SKM-1 treated with dmso at 0.1 percent for 144 hours (cell line): ENCODE data around the gene RNF212B.
A peak's percentile ranks its signal among the peaks of the same experiment; 100 is the strongest.

Experiments
- DNase-seq: peaks from one replicate; lab custom pipeline; 2025; ENCODE audit not compliant: unreplicated experiment; lab: John Stamatoyannopoulos, UW

Gene RNF212B

DNA sequence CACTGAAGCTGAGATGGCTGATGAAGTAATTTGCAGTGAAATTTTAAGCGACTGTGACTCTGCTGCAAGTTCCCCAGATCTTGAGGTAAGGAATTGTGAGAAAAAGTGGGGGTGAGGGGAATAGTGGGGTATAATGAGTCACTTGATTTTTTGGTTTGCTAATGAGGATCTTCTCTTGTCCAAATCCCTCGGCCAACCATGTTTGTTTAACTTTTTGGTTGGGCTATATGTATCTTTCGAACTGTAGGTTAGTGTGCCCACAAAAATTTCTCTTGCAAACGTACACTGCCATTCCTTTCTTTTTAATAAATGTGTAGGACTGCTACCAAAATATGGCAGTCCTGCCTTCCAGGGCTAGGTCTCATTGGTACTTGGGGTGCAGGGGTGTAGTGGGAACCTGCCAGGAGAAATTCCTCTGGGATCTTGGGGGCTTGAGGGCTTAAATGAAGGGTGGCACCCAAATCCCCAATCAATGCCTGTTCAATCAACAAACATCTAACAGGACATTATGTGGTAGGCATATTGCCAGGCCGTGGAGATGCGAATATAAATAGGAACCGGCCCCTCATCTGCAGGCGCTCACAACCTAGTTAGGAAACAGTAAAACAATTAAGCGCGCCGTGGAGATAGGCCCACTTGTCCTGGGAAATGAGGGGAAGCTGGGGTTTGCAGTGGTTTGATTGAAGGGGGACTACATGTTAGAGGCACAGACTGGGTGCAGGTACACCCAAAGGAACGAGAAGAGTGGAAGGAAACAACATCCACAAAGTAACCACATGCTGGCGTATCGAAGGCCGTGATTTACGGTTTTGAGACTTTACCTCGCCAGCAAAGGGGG, 82.2 kb downstream of the RNF212B start:
- DNase-seq, result no peak

DNA sequence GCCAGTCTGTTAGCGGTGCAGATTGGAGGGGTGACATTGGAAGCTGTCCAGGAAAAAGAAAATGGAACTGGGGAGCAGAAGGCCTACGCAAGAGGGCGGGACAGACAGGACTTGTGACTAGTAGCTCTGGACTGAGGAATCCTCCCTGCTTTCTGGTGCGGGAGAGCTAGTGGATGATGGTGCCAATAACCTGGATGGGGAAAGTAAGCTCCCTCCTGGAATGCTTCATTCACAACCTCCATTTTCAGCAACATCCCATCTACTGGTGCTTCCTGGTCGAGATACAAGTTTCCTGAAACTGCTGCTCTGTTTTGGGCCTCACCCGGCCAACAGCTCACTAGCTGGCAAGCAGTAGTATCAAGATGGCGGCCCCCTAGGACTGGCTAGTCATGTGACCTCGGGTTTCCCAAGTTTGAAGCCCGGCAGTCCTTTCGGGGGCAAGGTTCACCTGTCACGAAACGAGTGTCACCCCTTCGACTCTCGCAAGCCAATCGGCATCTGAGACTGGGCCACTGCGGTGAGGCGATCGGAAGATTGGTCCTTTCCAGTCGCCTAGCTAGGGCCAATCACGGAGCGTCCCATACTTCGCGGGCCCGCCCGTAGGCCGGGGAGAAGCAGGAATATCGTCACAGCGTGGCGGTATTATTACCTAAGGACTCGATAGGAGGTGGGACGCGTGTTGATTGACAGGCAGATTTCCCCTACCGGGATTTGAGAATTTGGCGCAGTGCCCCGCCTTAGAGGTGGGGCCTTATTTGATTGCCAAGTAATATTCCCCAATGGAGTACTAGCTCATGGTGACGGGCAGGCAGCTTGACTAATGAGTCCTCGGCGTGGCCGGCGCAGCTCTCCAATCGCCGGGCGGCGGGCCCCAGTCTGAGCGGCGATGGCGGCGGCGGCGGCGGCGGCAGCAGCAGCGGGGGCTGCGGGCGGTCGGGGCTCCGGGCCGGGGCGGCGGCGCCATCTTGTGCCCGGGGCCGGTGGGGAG, 83.1 kb downstream of the RNF212B start, which contains the start of gene PABPN1:
PABPN1 (plus strand) TSS at position 874 of the 988 bp plus-strand sequence; CDS start at position 887, 13 bp downstream.
- peak; percentile 93 for DNase-seq

DNA sequence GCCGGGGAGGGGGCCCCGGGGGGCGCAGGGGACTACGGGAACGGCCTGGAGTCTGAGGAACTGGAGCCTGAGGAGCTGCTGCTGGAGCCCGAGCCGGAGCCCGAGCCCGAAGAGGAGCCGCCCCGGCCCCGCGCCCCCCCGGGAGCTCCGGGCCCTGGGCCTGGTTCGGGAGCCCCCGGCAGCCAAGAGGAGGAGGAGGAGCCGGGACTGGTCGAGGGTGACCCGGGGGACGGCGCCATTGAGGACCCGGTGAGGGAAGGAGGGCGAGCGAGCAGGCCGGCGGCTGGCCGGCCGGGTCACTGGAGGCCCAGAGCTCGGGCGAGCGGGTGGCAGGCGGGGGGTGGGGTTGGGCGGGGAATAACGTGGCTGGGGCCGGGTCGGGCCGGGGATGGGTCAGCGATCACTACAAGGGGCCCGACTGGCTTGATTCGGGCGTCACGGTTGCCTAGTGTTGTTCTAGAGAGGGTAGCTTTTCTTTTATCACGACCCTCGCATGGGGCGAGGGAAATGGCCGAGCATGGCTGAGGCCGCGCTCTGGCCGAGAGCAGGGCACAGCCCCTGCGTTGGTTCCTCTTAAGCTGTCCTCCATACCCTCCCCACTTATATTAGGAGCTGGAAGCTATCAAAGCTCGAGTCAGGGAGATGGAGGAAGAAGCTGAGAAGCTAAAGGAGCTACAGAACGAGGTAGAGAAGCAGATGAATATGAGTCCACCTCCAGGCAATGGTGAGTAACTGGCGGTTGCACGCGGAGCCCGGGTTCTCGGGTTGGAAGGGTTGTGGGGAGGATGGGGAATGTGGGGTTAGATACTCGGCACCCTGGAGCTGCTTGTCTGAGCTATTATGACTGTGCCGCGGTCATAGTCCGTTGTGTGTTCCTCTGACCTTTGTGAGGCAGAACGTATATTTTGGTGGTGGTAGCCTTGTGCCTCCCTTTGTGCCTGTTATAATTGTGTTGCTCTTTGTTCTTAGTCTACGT, 84.1 kb downstream of the RNF212B start:
- DNase-seq, result no peak
